SH-SY5Y (cell line): ENCODE results near the gene DMD.

ENCODE experiments used
- GATA2 ChIP-seq: IDR thresholded peaks from 2 replicates; pipeline ENCODE4 v1.6.1; 2011; ENCODE audit warnings: mild to moderate bottlenecking, low read depth, low read length
- GATA3 ChIP-seq: IDR thresholded peaks from 2 replicates; pipeline ENCODE4 v1.6.1; 2011; ENCODE audit warnings: low read depth, mild to moderate bottlenecking, low read length, moderate library complexity

DNA sequence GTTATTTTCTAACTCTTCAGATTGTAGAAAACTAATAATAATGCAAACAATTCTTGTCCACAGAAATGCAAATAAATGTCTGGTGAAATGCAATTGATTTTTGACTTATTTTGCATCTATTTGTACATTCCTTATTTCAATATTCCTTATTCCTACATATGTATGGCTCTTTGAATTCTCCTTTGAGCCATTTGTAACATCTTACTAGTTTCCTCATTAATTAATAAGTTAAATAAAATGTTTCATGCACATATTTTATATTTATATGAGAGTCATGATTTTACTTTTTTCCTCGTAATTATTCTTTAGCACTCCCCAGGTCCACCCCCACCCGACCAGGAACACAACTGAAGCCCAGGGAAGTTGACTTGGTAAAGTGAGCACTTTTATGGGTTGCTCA, 2136.8 kb downstream of the DMD start:
- TF ChIP-seq GATA3 (no peak), GATA2 (no peak)
